Right forelimb (tissue), 1 donor: ENCODE data around the gene TCN2.
"Not testable (repeated sequence)": the region's sequence is repeated elsewhere in the genome, so short reads cannot be mapped to it uniquely, and the experiment has no call there.

ENCODE experiments used
- DNase-seq: peaks from one replicate; pipeline ENCODE4 v3.0.0-alpha.2; 2018

TCN2 gene

GRCh38 chr22:30611197-30611596 lies 4.2 kb downstream of the TCN2 start:
- no peak for DNase-seq

DNA sequence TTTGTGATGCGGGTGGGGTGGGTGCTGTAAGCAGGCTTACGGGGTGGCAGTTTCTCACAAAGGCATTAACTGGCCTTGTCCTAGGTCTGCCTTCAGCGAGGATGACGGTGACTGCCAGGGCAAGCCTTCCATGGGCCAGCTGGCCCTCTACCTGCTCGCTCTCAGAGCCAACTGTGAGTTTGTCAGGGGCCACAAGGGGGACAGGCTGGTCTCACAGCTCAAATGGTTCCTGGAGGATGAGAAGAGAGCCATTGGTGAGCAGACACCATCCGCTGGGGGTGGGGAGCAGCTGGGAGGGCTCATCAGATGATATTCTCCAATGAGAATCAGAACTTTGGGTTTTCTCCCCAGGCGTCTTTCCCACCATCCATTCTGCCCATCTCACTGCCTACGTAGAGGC lies 5.8 kb downstream of the TCN2 start:
- no peak for DNase-seq

GRCh38 chr22:30614268-30614667 lies 7.3 kb downstream of the TCN2 start:
- DNase-seq: no peak

GRCh38 chr22:30614879-30615278 lies 7.9 kb downstream of the TCN2 start:
- DNase-seq: no peak

GRCh38 chr22:30615543-30615954 lies 8.6 kb downstream of the TCN2 start:
- DNase-seq: no peak

DNA sequence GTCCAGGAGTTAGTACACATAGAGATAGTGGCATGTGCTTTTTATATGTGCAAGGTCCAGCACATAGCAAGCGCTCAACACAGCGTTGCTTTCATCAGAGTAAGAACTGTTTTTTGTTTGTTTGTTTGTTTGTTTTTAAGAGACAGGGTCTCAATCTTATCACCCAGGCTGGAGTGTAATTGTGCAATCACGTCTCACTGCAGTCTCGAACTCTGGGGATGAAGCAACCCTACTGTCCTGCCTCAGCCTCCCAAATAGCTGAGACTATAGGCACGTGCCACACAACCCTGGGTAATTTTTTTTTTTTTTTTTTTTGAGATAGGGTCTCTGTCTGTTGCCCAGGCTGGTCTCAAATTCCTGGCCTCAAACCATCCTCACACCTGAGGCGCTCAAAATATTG lies 10.8 kb downstream of the TCN2 start:
- no peak for DNase-seq

GRCh38 chr22:30619909-30620308 lies 12.9 kb downstream of the TCN2 start:
- not testable (repeated sequence) for DNase-seq

GRCh38 chr22:30626413-30626812 lies 19.4 kb downstream of the TCN2 start:
- DNase-seq: no peak

- no peak for DNase-seq
Observed at GRCh38 chr22:30627471-30627870, 20.5 kb downstream of the TCN2 start.

- no peak for DNase-seq
Observed at GRCh38 chr22:30628491-30628890, 21.5 kb downstream of the TCN2 start.

GRCh38 chr22:30631469-30631868 lies 24.5 kb downstream of the TCN2 start:
- not testable (repeated sequence) for DNase-seq

DNA sequence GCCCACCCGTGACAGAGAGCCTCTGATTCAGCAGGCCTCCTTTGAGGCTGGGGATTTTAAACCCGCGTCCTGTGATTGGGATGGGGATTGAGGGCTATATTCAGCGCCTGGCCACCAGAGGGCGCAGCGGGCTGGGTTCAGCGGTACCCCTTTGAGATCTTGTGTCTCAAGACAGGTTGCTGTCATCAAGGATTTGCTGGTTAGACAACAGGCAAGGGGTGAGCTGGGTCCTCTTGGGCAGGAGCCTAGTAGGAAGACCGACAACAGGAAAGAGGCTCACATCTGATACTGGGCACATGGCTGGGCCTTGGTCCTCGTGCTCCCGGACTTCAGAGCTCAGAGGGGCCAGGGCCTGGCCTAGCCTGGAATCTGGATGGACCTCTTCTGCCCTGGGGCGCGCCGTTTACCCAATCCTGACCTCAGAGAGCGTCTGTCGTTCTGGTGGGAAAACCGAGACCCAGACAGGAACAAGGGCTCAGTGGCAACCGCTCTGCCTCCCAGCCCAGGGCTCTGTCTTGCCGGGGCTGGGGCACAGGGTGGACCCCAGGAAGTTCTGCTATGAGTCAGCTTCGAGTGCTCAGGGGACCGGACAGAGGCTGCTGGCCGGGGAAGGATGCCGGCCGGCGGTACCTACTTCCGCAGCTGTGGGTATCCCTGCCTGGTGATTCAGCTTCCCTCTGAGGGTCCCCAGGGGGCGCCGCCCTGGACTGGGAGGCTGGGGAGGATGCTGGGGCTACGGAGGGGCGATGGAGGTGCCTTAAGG lies 27.7 kb downstream of the TCN2 start:
- peak; percentile 88 for DNase-seq

- peak; percentile 94 for DNase-seq
Observed at GRCh38 chr22:30635273-30636225, 28.6 kb downstream of the TCN2 start, which contains the start of gene SLC35E4. SLC35E4 (plus strand) TSS chr22:30635781; CDS start chr22:30636451, 670 bp downstream.

DNA sequence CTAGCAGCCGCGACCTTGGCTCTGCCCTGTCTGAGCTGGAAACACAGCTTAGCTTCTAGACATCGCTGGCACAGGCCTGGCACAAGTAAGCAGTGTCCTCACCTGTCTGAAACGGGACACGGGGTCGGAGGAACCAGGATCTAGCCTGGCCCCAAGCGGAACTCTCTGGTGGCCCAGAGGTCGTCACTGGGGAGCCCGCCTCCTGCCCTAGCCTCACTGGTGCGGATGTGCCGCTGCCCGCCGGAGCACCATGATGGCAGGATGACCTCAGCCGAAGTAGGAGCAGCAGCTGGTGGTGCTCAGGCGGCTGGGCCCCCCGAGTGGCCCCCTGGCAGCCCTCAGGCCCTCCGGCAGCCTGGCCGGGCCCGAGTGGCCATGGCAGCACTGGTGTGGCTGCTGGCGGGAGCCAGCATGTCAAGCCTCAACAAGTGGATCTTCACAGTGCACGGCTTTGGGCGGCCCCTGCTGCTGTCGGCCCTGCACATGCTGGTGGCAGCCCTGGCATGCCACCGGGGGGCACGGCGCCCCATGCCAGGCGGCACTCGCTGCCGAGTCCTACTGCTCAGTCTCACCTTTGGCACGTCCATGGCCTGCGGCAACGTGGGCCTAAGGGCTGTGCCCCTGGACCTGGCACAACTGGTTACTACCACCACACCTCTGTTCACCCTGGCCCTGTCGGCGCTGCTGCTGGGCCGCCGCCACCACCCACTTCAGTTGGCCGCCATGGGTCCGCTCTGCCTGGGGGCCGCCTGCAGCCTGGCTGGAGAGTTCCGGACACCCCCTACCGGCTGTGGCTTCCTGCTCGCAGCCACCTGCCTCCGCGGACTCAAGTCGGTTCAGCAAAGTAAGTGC lies 29.5 kb downstream of the TCN2 start:
- DNase-seq: peak; percentile 54

DNA sequence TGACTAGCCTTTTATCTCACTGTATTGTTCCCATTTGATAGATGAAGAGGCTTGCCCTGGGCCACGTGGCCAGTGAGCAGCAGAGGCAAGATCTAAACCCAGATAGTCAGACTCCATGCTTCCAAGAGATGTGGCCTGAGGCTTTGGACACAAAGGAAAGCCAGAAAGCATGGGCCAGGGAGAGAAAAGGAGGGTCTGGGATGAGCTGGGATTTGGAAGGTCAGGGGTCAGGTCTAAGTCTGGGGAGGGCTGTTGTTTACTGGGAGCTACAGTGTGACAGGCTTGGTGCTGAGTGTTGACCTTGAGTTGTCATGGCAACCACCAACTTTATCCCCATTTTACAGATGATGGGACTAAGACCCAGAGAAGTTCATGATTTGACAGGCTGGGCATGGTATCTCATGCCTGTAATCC lies 30.7 kb downstream of the TCN2 start:
- no peak for DNase-seq

DNA sequence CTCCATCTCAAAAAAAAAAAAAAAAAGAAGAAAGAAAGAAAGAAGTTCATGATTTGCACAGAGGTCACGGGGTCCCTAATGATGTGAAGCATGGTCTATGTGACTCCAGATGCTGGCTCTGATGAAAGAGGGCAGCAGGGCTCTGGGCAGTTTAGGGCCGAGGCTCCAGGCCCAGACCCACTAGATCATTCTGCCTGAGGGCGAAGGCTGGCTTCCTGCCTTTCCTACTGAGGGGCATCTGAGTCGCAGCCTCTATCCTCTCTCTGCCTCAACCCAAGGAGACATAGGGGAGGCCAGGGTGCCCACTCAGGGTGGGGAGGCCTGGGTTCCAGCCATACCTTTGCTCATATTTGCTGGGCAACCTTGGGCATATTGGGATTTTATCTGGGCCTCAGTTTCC lies 33.4 kb downstream of the TCN2 start:
- no peak for DNase-seq

DNA sequence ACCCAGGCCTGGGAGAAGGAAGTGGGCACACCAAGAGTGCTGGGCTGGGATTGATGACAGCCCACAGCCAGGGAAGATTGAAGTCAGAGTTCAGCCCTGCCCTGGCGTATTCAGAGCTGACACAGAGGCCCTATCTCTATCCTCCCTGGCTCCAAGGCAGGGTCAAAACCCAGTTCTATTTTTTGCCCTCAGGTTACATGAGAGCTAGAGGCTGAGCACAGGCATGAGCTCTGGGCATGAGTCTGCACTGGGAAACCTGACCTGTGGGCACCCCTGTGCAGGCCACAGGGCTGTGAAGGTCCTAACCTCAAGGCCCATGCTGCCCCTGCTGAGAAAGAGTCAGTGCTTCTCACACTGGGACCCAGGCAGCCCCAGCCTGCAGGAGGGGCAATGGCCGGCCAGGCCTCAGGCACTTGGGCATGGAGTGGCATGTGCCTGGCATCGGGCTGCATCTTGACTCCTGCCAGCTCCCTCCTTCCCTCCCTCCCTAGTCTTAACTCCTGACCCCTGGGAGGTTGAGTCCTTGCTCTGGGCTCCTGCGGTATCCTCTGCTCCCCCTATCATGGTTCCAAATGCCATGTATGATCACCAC lies 34.0 kb downstream of the TCN2 start:
- DNase-seq: no peak

DNA sequence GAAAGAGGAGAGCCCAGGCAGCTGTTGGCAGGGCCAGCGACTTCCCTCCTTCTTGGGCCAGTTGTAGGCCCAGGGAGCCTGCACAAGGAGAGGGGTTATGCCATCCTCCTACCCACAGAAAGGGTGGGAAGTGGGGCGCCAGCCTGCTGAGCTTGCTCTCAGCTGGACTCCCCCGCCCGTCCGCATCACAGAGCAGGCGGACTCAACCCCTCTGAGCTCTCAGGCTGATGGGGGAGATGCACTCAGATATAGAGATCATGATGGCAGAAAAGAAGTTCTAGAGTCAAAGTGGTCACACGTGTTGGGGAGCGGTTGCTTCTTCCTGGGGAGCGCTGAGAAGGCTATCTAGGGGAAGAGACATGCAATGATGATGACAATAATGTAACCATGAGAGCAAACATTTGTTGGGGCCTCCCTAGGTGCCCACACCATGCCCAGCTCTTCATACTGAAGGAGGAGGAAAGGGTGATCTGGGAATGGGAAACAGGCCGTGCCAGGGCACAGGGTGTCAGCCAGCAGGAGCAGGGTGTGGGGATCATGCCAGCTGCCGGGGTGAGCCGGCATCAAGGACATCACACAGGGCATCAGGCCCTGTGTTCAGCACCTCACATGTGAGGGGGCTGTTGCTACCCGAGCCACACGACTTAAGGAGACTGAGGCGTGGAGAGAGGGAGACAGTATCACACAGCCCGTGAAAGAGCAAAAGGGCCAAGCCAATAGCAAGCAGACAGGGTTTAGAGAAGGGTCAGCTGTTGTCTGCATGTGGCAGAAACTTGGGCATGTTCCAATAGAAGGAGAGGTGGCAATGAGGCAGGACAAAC lies 36.3 kb downstream of the TCN2 start:
- DNase-seq: no peak

DNA sequence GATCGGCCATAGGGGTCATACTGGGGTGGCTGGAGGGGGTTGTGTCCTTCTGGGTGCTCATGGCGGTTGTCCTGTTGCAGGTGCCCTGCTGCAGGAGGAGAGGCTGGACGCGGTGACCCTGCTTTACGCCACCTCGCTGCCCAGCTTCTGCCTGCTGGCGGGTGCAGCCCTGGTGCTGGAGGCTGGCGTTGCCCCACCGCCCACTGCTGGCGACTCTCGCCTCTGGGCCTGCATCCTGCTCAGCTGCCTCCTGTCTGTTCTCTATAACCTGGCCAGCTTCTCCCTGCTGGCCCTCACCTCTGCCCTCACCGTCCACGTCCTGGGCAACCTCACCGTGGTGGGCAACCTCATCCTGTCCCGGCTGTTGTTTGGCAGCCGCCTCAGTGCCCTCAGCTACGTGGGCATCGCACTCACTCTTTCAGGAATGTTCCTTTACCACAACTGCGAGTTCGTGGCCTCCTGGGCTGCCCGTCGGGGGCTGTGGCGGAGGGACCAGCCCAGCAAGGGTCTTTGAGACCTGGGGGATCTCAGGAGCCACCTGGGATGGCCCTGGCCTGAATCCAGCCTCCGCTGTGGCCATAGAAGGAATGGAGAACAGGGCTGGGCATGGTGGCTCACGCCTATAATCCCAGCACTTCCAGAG lies 39.7 kb downstream of the TCN2 start:
- DNase-seq: no peak

DNA sequence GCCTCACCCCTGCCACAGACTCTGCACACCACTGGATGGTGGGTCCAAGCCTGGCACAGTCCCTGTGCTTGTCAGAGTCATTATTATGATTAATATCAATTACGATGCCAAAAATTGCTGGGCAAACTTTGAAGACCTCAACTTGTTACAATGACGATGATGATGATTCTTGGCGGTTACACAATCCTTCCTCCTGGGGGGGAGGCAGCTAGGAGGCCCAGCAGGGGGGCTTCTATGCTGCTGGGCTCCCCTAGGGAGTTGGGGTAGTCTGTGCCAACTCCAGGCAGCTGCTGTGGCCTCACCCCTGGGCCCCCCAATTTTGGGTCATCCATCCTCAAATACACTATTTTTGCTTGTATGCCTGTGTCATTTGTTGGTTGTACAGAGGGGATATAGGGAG lies 40.6 kb downstream of the TCN2 start:
- no peak for DNase-seq

- no peak for DNase-seq
Observed at GRCh38 chr22:30648825-30649224, 41.9 kb downstream of the TCN2 start.
